Stimulated activated CD8-positive, alpha-beta memory T cell treated with anti-CD3 and anti-CD28 coated beads, Interleukin-7, amount 100 ng/mL, for 1 hour (primary cell): ENCODE data around the gene CAMTA1.

Experiments
- DNase-seq, 2 donors: peaks; one replicate each; pipeline ENCODE4 v3.0.0-alpha.2; 2020; ENCODE audit warnings: low read depth in 2 of 2

Gene CAMTA1

GRCh38 chr1:7651203-7651602 lies 865.9 kb downstream of the CAMTA1 start:
- no peak for DNase-seq

- DNase-seq, result no peak
Observed at GRCh38 chr1:7652061-7652460, 866.8 kb downstream of the CAMTA1 start.

- DNase-seq, result no peak
Observed at GRCh38 chr1:7652515-7653098, 867.4 kb downstream of the CAMTA1 start.

- no peak for DNase-seq
Observed at GRCh38 chr1:7654725-7655124, 869.5 kb downstream of the CAMTA1 start.

- no peak for DNase-seq
Observed at GRCh38 chr1:7655354-7655753, 870.1 kb downstream of the CAMTA1 start.

- DNase-seq, result no peak
Observed at GRCh38 chr1:7656557-7657215, 871.4 kb downstream of the CAMTA1 start.

- no peak for DNase-seq
Observed at GRCh38 chr1:7657287-7658016, 872.2 kb downstream of the CAMTA1 start.

GRCh38 chr1:7658099-7658498 lies 872.8 kb downstream of the CAMTA1 start:
- DNase-seq, result no peak

GRCh38 chr1:7659514-7659913 lies 874.3 kb downstream of the CAMTA1 start:
- no peak for DNase-seq

GRCh38 chr1:7663451-7664146 lies 878.3 kb downstream of the CAMTA1 start:
- DNase-seq, result no peak

GRCh38 chr1:7664147-7664892 lies 879.1 kb downstream of the CAMTA1 start:
- DNase-seq, result no peak

- DNase-seq, result no peak
Observed at GRCh38 chr1:7664893-7665250, 879.6 kb downstream of the CAMTA1 start.

GRCh38 chr1:7666249-7666648 lies 881.0 kb downstream of the CAMTA1 start:
- DNase-seq, result no peak

- DNase-seq, result no peak
Observed at GRCh38 chr1:7667159-7667558, 881.9 kb downstream of the CAMTA1 start.

GRCh38 chr1:7667625-7668218 lies 882.5 kb downstream of the CAMTA1 start:
- peak; percentile 70 to 74 for DNase-seq

- peak in 1 of 2 donors; percentile 18 for DNase-seq
Observed at GRCh38 chr1:7669559-7670311, 884.5 kb downstream of the CAMTA1 start.

GRCh38 chr1:7670334-7671145 lies 885.3 kb downstream of the CAMTA1 start:
- DNase-seq, result no peak

GRCh38 chr1:7671146-7671465 lies 885.9 kb downstream of the CAMTA1 start:
- DNase-seq, result no peak

- no peak for DNase-seq
Observed at GRCh38 chr1:7671676-7672075, 886.4 kb downstream of the CAMTA1 start.

GRCh38 chr1:7672864-7673263 lies 887.6 kb downstream of the CAMTA1 start:
- DNase-seq, result no peak
